A549 treated with CpdA at 1 μM for 4 hours (cell line): ENCODE results near the gene TBXT. TPM values are rescaled to one million over a fixed set of nuclear protein-coding genes. Genes with fewer than 3 reads are reported as not detected.

ENCODE experiments used
- total RNA-seq: library from RNA; stranded (reverse); fragments of 200-300 nt; extraction: Qiagen RNA extraction; gene quantifications from 5 replicates; pipeline ENCODE4 v1.2.3, GENCODE V29; 2022; ENCODE audit warnings: low read depth

The TBXT gene, protein sequence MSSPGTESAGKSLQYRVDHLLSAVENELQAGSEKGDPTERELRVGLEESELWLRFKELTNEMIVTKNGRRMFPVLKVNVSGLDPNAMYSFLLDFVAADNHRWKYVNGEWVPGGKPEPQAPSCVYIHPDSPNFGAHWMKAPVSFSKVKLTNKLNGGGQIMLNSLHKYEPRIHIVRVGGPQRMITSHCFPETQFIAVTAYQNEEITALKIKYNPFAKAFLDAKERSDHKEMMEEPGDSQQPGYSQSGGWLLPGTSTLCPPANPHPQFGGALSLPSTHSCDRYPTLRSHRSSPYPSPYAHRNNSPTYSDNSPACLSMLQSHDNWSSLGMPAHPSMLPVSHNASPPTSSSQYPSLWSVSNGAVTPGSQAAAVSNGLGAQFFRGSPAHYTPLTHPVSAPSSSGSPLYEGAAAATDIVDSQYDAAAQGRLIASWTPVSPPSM
- not detected in 5 replicates for total RNA-seq

DNA sequence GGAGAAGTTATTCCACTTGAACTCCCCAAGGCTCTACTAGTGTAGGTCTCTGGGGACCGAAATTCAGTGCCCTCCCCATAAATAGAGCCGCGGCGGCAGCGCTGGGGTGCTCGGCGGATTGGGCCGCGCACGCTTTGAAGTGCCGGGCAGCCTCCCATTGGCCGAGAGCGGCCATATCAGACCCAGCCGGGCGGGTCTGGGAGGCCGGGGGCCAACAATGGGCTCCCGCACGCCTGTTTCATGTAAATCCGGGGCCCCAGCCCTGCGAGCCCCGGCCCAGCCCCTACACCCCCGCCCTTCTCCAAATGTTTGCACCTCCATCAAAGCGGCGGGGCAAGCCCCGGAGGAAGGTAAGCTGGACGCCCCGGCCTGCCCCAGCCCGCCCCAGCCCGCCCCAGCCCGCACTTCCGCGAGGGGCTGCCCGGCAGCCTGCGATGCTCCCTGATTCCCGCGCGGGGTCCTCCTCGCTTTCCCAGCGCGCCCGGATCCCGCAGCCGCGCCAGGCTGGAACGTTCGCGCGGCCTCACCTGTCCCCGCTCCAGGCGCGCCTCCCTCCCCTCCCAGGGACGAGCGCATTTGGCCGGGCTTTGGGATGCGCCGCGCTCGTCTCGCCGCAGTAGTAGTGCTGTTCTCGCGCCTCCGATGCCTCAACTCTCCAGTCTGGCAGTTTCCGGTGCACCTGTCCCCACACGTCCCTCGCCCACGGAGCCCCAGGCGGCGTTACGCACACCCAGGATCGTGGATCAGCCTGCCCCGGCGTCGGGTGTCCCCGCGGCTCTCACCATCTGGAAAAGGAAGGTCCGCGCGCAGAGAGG, at the start of gene TBXT:
Gene TBXT (minus strand): TSS at position 51 of the 815 bp plus-strand sequence. CDS start 260 bp downstream, outside the sequence.

Other genes with a start within 250 kb of the TBXT start
- gene PRR18, start 140.5 kb upstream of the TBXT start, total RNA-seq: 0.11 to 0.25 TPM (median 0.17 TPM) in 5 replicates
- 34.0 to 43.3 TPM (median 41.7 TPM) in 5 replicates for gene SFT2D1, start 174.7 kb upstream of the TBXT start, total RNA-seq
- gene MPC1, start 215.1 kb upstream of the TBXT start, total RNA-seq: 3.5 to 5.4 TPM (median 4.2 TPM) in 5 replicates